GM06990 (cell line): Measurements from ENCODE around the gene ADGRD1.

Experiments used
- DNase-seq: peaks from one replicate; pipeline ENCODE4 v3.0.0-alpha.2; 2011; ENCODE audit not compliant: insufficient read length; ENCODE audit errors: extremely low read depth
- H3K27me3 ChIP-seq: replicated peaks from 2 replicates; pipeline ENCODE4 v1.6.0; 2011; ENCODE audit warnings: low read length; ENCODE audit not compliant: control insufficient read depth, insufficient read depth
- H3K36me3 ChIP-seq: 2 replicates; pipeline ENCODE4 v1.5.1; 2011; ENCODE audit warnings: low read length; ENCODE audit not compliant: control insufficient read depth, insufficient read depth
- H3K4me3 ChIP-seq: replicated peaks from 2 replicates; pipeline ENCODE4 v1.5.1; 2011; ENCODE audit warnings: low read depth, mild to moderate bottlenecking, control low read depth, low read length
- CTCF ChIP-seq: IDR thresholded peaks from 2 replicates; pipeline ENCODE4 v1.5.1; 2011; ENCODE audit warnings: low read length, control low read depth, mild to moderate bottlenecking, inconsistent platforms; ENCODE audit not compliant: insufficient read depth, poor library complexity, severe bottlenecking

Gene ADGRD1

GRCh38 chr12:131014343-131014742 is 60.6 kb downstream of the ADGRD1 start:
- TF ChIP-seq CTCF: no peak
- no peaks in the 10 kb centered on the region for H3K36me3 ChIP-seq
- H3K4me3 ChIP-seq: no peak overlapping the region
- DNase-seq: no peak
- no peaks in the 10 kb centered on the region; the same call in 1 of the 2 replicates for H3K27me3 ChIP-seq

- H3K27me3 ChIP-seq: no peaks in the 10 kb centered on the region; the same call in 1 of the 2 replicates
These were observed 62.1 kb downstream of the ADGRD1 start for GRCh38 chr12:131015581-131016337.

GRCh38 chr12:131017477-131017991 is 63.8 kb downstream of the ADGRD1 start:
- Histone ChIP-seq H3K4me3 (no peak overlapping the region), H3K27me3 (no peaks in the 10 kb centered on the region; the same call in 1 of the 2 replicates), H3K36me3 (no peaks in the 10 kb centered on the region)
- TF ChIP-seq CTCF: no peak
- DNase-seq: no peak

More at GRCh38 chr12:131015581-131016337, 62.1 kb downstream of the ADGRD1 start:
- no peak for DNase-seq
- TF ChIP-seq CTCF: no peak
- Histone ChIP-seq H3K4me3 (no peak overlapping the region), H3K36me3 (no peaks in the 10 kb centered on the region)

GRCh38 chr12:131018019-131018620 is 64.4 kb downstream of the ADGRD1 start:
- H3K4me3 ChIP-seq: no peak overlapping the region
- TF ChIP-seq CTCF: no peak
- H3K36me3 ChIP-seq: no peaks in the 10 kb centered on the region
- no peaks in the 10 kb centered on the region; the same call in 1 of the 2 replicates for H3K27me3 ChIP-seq
- no peak for DNase-seq

GRCh38 chr12:131018808-131019397 is 65.2 kb downstream of the ADGRD1 start:
- TF ChIP-seq CTCF: no peak
- no peaks in the 10 kb centered on the region; the same call in 1 of the 2 replicates for H3K27me3 ChIP-seq
- DNase-seq: no peak
- H3K36me3 ChIP-seq: no peaks in the 10 kb centered on the region
- H3K4me3 ChIP-seq: no peak overlapping the region
